Tibial artery (tissue), 4 donors: ENCODE data around the gene PRKAR1B.

Experiments used
- DNase-seq, 2 donors: peaks; one replicate each; pipeline ENCODE4 v3.0.0-alpha.2; 2019
- H3K27ac ChIP-seq, 2 donors: fragments of 200-600 bp; sonication (generic) in 1 of 2; 1 replicate in 1 of 2; 2 replicates in 1 of 2; pipeline ENCODE4 v1.5.1; 2018 to 2019; ENCODE audit warnings: mild to moderate bottlenecking in 1 of 2
- H3K27me3 ChIP-seq, 2 donors: fragments of 200-600 bp; sonication (generic) in 1 of 2; one replicate each; pipeline versions ENCODE4 v1.5.1 to v1.6.0; 2016 to 2019
- H3K36me3 ChIP-seq, 3 donors: fragments of 200-600 bp; sonication (generic) in 2 of 3; one replicate each; pipeline ENCODE4 v1.5.1; 2016 to 2019; ENCODE audit warnings: mild to moderate bottlenecking in 2 of 3
- H3K4me1 ChIP-seq, 4 donors: fragments of 200-600 bp; sonication (generic) in 2 of 4; 1 replicate in 3 of 4; 2 replicates in 1 of 4; pipeline ENCODE4 v1.5.1; 2016 to 2019
- H3K4me3 ChIP-seq, 2 donors: fragments of 200-600 bp; sonication (generic) in 1 of 2; 1 replicate in 1 of 2; 2 replicates in 1 of 2; pipeline ENCODE4 v1.5.1; 2018 to 2019; ENCODE audit warnings: mild to moderate bottlenecking in 2 of 2
- H3K9me3 ChIP-seq, 3 donors: fragments of 200-600 bp; sonication (generic) in 1 of 3; one replicate each; pipeline ENCODE4 v1.5.1; 2016 to 2019
- CTCF ChIP-seq, 2 experiments: fragments of 200-600 bp in 1 of 2; fragments of 450-650 bp in 1 of 2; IDR thresholded peaks; one replicate each; pipeline ENCODE4 v1.5.1; 2017 to 2019; ENCODE audit warnings: antibody characterized with exemption in 2 of 2, mild to moderate bottlenecking in 1 of 2, moderate library complexity in 1 of 2
- intact Hi-C: fragments of 100-400 bp; cut with DNase I; formaldehyde crosslinking; loops from one replicate; pipeline ENCODE4 v1.15.0; 2023; ENCODE audit warnings: low total_unique reads

The PRKAR1B gene

GRCh38 chr7:595621-596010 is 131.5 kb downstream of the PRKAR1B start:
- no peak overlapping the region for H3K27ac ChIP-seq
- peaks cover 0 to 6% (median 3%) of the 10 kb centered on the region in 3 donors for H3K36me3 ChIP-seq
- TF ChIP-seq CTCF (IDR thresholded peaks at IDR 0.05) = no peak
- DNase-seq = no peak
- no peaks in the 10 kb centered on the region for H3K9me3 ChIP-seq
- peaks cover 5 to 47% (median 41%) of the 10 kb centered on the region in 4 donors for H3K4me1 ChIP-seq
- no peaks in the 10 kb centered on the region for H3K27me3 ChIP-seq
- intact Hi-C loops = no loop called here
- no peak overlapping the region for H3K4me3 ChIP-seq

GRCh38 chr7:594920-595620 is 132.0 kb downstream of the PRKAR1B start:
- intact Hi-C loops = no loop called here

GRCh38 chr7:594212-594913 is 132.7 kb downstream of the PRKAR1B start:
- H3K4me1 ChIP-seq = peaks cover 10 to 47% (median 42%) of the 10 kb centered on the region in 4 donors
- intact Hi-C loops = no loop called here

More at GRCh38 chr7:594920-595620, 132.0 kb downstream of the PRKAR1B start:
- no peak overlapping the region for H3K27ac ChIP-seq
- H3K4me3 ChIP-seq = no peak overlapping the region
- H3K36me3 ChIP-seq = peaks cover 0 to 6% (median 3%) of the 10 kb centered on the region in 3 donors
- H3K27me3 ChIP-seq = no peaks in the 10 kb centered on the region
- DNase-seq = no peak
- peaks cover 10 to 47% (median 41%) of the 10 kb centered on the region in 4 donors for H3K4me1 ChIP-seq
- no peaks in the 10 kb centered on the region for H3K9me3 ChIP-seq
- TF ChIP-seq CTCF (IDR thresholded peaks at IDR 0.05) = no peak

GRCh38 chr7:593324-594115 is 133.6 kb downstream of the PRKAR1B start:
- no peak for TF ChIP-seq CTCF (IDR thresholded peaks at IDR 0.05)
- Histone ChIP-seq H3K36me3 (peaks cover 0 to 6% (median 3%) of the 10 kb centered on the region in 3 donors), H3K27ac (peak overlapping the region; percentile 72 to 76), H3K4me1 (peaks cover 10 to 47% (median 42%) of the 10 kb centered on the region in 4 donors), H3K9me3 (no peaks in the 10 kb centered on the region), H3K4me3 (peak overlapping the region in 1 of 2 donors; percentile 38), H3K27me3 (no peaks in the 10 kb centered on the region)
- intact Hi-C loops = no loop called here
- no peak for DNase-seq

More at GRCh38 chr7:594212-594913, 132.7 kb downstream of the PRKAR1B start:
- TF ChIP-seq CTCF (IDR thresholded peaks at IDR 0.05) = no peak
- H3K27me3 ChIP-seq = no peaks in the 10 kb centered on the region
- peak overlapping the region in 1 of 2 donors; percentile 76 for H3K27ac ChIP-seq
- no peaks in the 10 kb centered on the region for H3K9me3 ChIP-seq
- no peak overlapping the region for H3K4me3 ChIP-seq
- H3K36me3 ChIP-seq = peaks cover 0 to 6% (median 3%) of the 10 kb centered on the region in 3 donors
- DNase-seq = no peak

- no peak for DNase-seq
- no peaks in the 10 kb centered on the region for H3K27me3 ChIP-seq
- no peaks in the 10 kb centered on the region for H3K9me3 ChIP-seq
- H3K4me1 ChIP-seq = peaks cover 10 to 60% (median 54%) of the 10 kb centered on the region in 4 donors
- H3K36me3 ChIP-seq = peaks cover 0 to 6% (median 3%) of the 10 kb centered on the region in 3 donors
- intact Hi-C loops = no loop called here
- peak overlapping the region; percentile 72 to 76 for H3K27ac ChIP-seq
- H3K4me3 ChIP-seq = no peak overlapping the region
- TF ChIP-seq CTCF (IDR thresholded peaks at IDR 0.05) = no peak
Observed at GRCh38 chr7:591856-592628, 135.0 kb downstream of the PRKAR1B start.
